MCF 10A (cell line): ENCODE data around the gene SATL1. TPM values are rescaled to one million over a fixed set of nuclear protein-coding genes. Genes with fewer than 3 reads are reported as not detected.

Experiments
- BruUV-seq: library from RNA; stranded (reverse); fragments of 400-500 nt; replicated peaks from 2 replicates; lab custom pipeline; 2021; lab: Mats Ljungman, UMichigan
- CTCF ChIA-PET: fragments of 300-600 bp; sonication (Branson Sonifier 250); formaldehyde crosslinking; extraction: SDS; loops from one replicate; lab custom pipeline; 2021; ENCODE audit warnings: antibody characterized with exemption, inconsistent platforms; lab: Yijun Ruan, JAX
- POLR2A ChIA-PET: fragments of 300-600, 350-650 bp; sonication (Branson Sonifier 250); formaldehyde crosslinking; extraction: SDS; loops from one replicate; lab custom pipeline; 2020; ENCODE audit warnings: antibody characterized with exemption, inconsistent platforms; lab: Yijun Ruan, JAX
- DNase-seq: peaks from one replicate; pipeline ENCODE4 v3.0.0-alpha.2; 2018; ENCODE audit not compliant: unreplicated experiment
- H3K27ac Mint-ChIP-seq: one replicate; pipeline ENCODE4 v1.8.0; 2022; ENCODE audit warnings: mild to moderate bottlenecking, low read depth, mixed read lengths; ENCODE audit not compliant: unreplicated experiment
- H3K27me3 Mint-ChIP-seq: one replicate; pipeline ENCODE4 v1.8.0; 2022; ENCODE audit warnings: mixed read lengths; ENCODE audit not compliant: insufficient read depth, unreplicated experiment
- H3K36me3 Mint-ChIP-seq: one replicate; pipeline ENCODE4 v1.8.0; 2022; ENCODE audit warnings: mild to moderate bottlenecking, moderate library complexity, mixed read lengths; ENCODE audit not compliant: insufficient read depth, unreplicated experiment
- H3K4me1 Mint-ChIP-seq: one replicate; pipeline ENCODE4 v1.8.0; 2022; ENCODE audit warnings: mixed read lengths; ENCODE audit not compliant: insufficient read depth, unreplicated experiment
- H3K4me3 Mint-ChIP-seq: one replicate; pipeline ENCODE4 v1.8.0; 2022; ENCODE audit warnings: mild to moderate bottlenecking, moderate library complexity, mixed read lengths; ENCODE audit not compliant: unreplicated experiment
- H3K9me3 Mint-ChIP-seq: one replicate; pipeline ENCODE4 v1.8.0; 2022; ENCODE audit warnings: mixed read lengths; ENCODE audit not compliant: unreplicated experiment
- intact Hi-C: fragments of 100-400 bp; cut with micrococcal nuclease; formaldehyde crosslinking; loops from 2 replicates; pipeline ENCODE4 v1.14.1; 2022
- total RNA-seq: library from RNA; stranded (reverse); gene quantifications from 2 replicates; pipeline ENCODE4 v1.2.3, GENCODE V29; 2022
- TF ChIP-seq, protein P1 (sequence below): fragments of 200-600 bp; IDR thresholded peaks from one replicate; pipeline ENCODE4 v1.8.0; 2022; ENCODE audit warnings: antibody characterized with exemption, mild to moderate bottlenecking; ENCODE audit not compliant: unreplicated experiment

SATL1 gene
- total RNA-seq, 1 experiment from 2014 or later, result not detected

DNA sequence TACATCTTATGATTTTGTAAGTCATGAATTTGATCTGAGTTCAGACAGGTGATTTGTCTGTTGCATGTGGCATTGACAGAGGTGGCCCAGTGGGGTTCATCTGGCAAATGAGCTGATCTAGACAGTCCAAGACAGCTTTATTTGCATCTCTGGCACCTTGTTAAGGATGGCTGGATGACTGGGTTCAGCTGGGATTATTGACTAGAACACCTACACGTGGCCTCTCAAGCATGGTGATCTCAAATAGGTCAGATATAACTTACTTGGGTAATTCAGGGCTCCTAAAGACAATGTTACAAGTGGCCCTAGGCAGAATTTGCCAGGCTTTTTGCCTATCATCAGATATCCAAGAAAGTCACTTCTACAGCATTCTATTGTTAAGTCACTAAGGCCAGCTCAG, 192.0 kb downstream of the SATL1 start:
- intact Hi-C loops, result loop anchor here (1.0 to 10.0 kb wide), 5 partner anchors 49 to 1004 kb away; partner anchors contain the start of gene APOOL

More for the DNA sequence above, 192.0 kb downstream of the SATL1 start:
- BruUV-seq, result no TSS peak
- Mint-ChIP-seq H3K4me3 (no peak overlapping the region), H3K27me3 (peaks cover 28% of the 10 kb centered on the region), H3K36me3 (no peaks in the 10 kb centered on the region), H3K4me1 (peaks cover 8% of the 10 kb centered on the region), H3K27ac (peak overlapping the region; percentile 84), H3K9me3 (no peaks in the 10 kb centered on the region)
- DNase-seq, result no peak
- POLR2A ChIA-PET, result interaction anchor here (0.5 to 0.7 kb wide), 3 partner anchors 47 to 243 kb away, joined by 3 read pairs; partner anchors contain the start of gene APOOL
- CTCF ChIA-PET, result interaction anchor here (0.7 to 2.3 kb wide), 3 partner anchors 10 to 322 kb away, joined by 4 to 18 read pairs (median 8); no protein-coding TSS in a partner anchor
- TF ChIP-seq, protein P1, sequence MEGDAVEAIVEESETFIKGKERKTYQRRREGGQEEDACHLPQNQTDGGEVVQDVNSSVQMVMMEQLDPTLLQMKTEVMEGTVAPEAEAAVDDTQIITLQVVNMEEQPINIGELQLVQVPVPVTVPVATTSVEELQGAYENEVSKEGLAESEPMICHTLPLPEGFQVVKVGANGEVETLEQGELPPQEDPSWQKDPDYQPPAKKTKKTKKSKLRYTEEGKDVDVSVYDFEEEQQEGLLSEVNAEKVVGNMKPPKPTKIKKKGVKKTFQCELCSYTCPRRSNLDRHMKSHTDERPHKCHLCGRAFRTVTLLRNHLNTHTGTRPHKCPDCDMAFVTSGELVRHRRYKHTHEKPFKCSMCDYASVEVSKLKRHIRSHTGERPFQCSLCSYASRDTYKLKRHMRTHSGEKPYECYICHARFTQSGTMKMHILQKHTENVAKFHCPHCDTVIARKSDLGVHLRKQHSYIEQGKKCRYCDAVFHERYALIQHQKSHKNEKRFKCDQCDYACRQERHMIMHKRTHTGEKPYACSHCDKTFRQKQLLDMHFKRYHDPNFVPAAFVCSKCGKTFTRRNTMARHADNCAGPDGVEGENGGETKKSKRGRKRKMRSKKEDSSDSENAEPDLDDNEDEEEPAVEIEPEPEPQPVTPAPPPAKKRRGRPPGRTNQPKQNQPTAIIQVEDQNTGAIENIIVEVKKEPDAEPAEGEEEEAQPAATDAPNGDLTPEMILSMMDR, result no peak

Other genes starting within 250 kb of the SATL1 start
- 26.3 and 33.8 TPM in 2 replicates for gene APOOL, start 239.9 kb downstream of the SATL1 start, total RNA-seq
- 1.7 and 1.8 TPM in 2 replicates for gene ZNF711, start 212 bp upstream of the SATL1 start, total RNA-seq
- gene POF1B, start 135.9 kb upstream of the SATL1 start, total RNA-seq, result 0.37 and 1.1 TPM in 2 replicates